HepG2 (cell line): Measurements from ENCODE around the gene BCAS3. TPM values are rescaled to one million over a fixed set of nuclear protein-coding genes. Genes with fewer than 3 reads are reported as not detected.
A peak's percentile ranks its signal among the peaks of the same experiment; 100 is the strongest.

Source experiments
- ARNT2 ChIP-seq: sonication (generic); formaldehyde crosslinking; IDR thresholded peaks from 2 replicates; pipeline ENCODE4 v1.8.0; 2022; ENCODE audit warnings: mild to moderate bottlenecking, low read depth, missing genetic modification reagents, moderate library complexity
- ARNTL ChIP-seq: sonication (generic); formaldehyde crosslinking; IDR thresholded peaks from 2 replicates; pipeline ENCODE4 v1.4.0; 2020; ENCODE audit warnings: mild to moderate bottlenecking, missing genetic modification reagents
- CBFB ChIP-seq: sonication (generic); formaldehyde crosslinking; IDR thresholded peaks from 2 replicates; pipeline ENCODE4 v1.4.0; 2020; ENCODE audit warnings: missing genetic modification reagents
- CC2D1A ChIP-seq: sonication (generic); formaldehyde crosslinking; IDR thresholded peaks from 2 replicates; pipeline ENCODE4 v1.8.1; 2023; ENCODE audit warnings: mild to moderate bottlenecking, missing genetic modification reagents
- FOSL2 ChIP-seq: sonication (generic); formaldehyde crosslinking; IDR thresholded peaks from 2 replicates; pipeline ENCODE4 v1.4.0; 2020; ENCODE audit warnings: missing genetic modification reagents
- FOXA3 ChIP-seq: IDR thresholded peaks from 2 replicates; pipeline ENCODE4 v1.6.1; 2016; ENCODE audit warnings: missing genetic modification reagents, missing compliant biosample characterization
- HOXA3 ChIP-seq: sonication (generic); formaldehyde crosslinking; IDR thresholded peaks from 2 replicates; pipeline ENCODE4 v1.5.0; 2020; ENCODE audit warnings: missing genetic modification reagents
- HOXA5 ChIP-seq: sonication (generic); formaldehyde crosslinking; IDR thresholded peaks from 2 replicates; pipeline ENCODE4 v1.4.0; 2020; ENCODE audit warnings: missing genetic modification reagents
- IRF9 ChIP-seq: sonication (generic); formaldehyde crosslinking; IDR thresholded peaks from 2 replicates; pipeline ENCODE4 v1.8.0; 2022; ENCODE audit warnings: missing genetic modification reagents, mild to moderate bottlenecking, borderline replicate concordance
- NPAS2 ChIP-seq: sonication (generic); formaldehyde crosslinking; IDR thresholded peaks from 2 replicates; pipeline ENCODE4 v1.8.0; 2022; ENCODE audit warnings: mild to moderate bottlenecking, missing genetic modification reagents, borderline replicate concordance
- SIX1 ChIP-seq: sonication (generic); formaldehyde crosslinking; IDR thresholded peaks from 2 replicates; pipeline ENCODE4 v1.4.0; 2020; ENCODE audit warnings: missing genetic modification reagents, borderline replicate concordance
- ZNF281 ChIP-seq: sonication (generic); formaldehyde crosslinking; IDR thresholded peaks from 2 replicates; pipeline ENCODE4 v1.4.0; 2020; ENCODE audit warnings: missing genetic modification reagents, borderline replicate concordance
- ZNF292 ChIP-seq: sonication (generic); formaldehyde crosslinking; IDR thresholded peaks from 2 replicates; pipeline ENCODE4 v1.8.1; 2022; ENCODE audit warnings: mild to moderate bottlenecking, low read depth, missing genetic modification reagents, borderline replicate concordance
- ZNF451 ChIP-seq: sonication (generic); formaldehyde crosslinking; IDR thresholded peaks from 2 replicates; pipeline ENCODE4 v1.5.0; 2020; ENCODE audit warnings: mild to moderate bottlenecking, missing genetic modification reagents
- ZNF501 ChIP-seq: sonication (generic); formaldehyde crosslinking; IDR thresholded peaks from 2 replicates; pipeline ENCODE4 v1.5.1; 2020; ENCODE audit warnings: mild to moderate bottlenecking, moderate library complexity, missing genetic modification reagents
- ZNF503 ChIP-seq: sonication (generic); formaldehyde crosslinking; IDR thresholded peaks from 2 replicates; pipeline ENCODE4 v1.4.0; 2020; ENCODE audit warnings: missing genetic modification reagents
- ZNF543 ChIP-seq: sonication (generic); formaldehyde crosslinking; IDR thresholded peaks from 2 replicates; pipeline ENCODE4 v1.4.0; 2020; ENCODE audit warnings: mild to moderate bottlenecking, missing genetic modification reagents
- ZNF644 ChIP-seq: IDR thresholded peaks from 2 replicates; pipeline ENCODE4 v1.6.1; 2016; ENCODE audit warnings: low read depth
- ZNF687 ChIP-seq: sonication (generic); formaldehyde crosslinking; IDR thresholded peaks from 2 replicates; pipeline ENCODE4 v1.5.1; 2020; ENCODE audit warnings: mild to moderate bottlenecking, missing genetic modification reagents, moderate library complexity
- polyA plus RNA-seq, 8 experiments: library from polyadenylated mRNA; depleted of rRNA in 3 of 8; stranded (reverse) in 7 of 8; unstranded in 1 of 8; fragments of >200 nt; fragmentation: Illumina TruSeq in 4 of 8; extraction: Trizol in 4 of 8; gene quantifications; 2 replicates each; pipeline versions ENCODE4 v1.2.1 to v1.2.3, GENCODE V29; 2011 to 2016; ENCODE audit warnings: low read depth in 4 of 8, missing spikeins in 1 of 8, mixed read lengths in 1 of 8; ENCODE audit not compliant: insufficient read depth in 1 of 8
- total RNA-seq, 5 experiments: library from RNA; depleted of rRNA; stranded (reverse); fragments of >200 nt; fragmentation: Illumina TruSeq; extraction: Trizol; gene quantifications; 2 replicates each; pipeline ENCODE4 v1.2.3, GENCODE V29; 2016; ENCODE audit warnings: low read depth in 1 of 5

Gene BCAS3
- total and polyA plus RNA-seq, 2 of the 13 experiments (the other 11 are each of a cell fraction or from before 2014, with no cell fraction given) = 10.7 to 11.2 TPM

GRCh38 chr17:61328351-61328750 lies 650.7 kb downstream of the BCAS3 start (continued):
- TF ChIP-seq CBFB (CRISPR knock-in tag) (no peak), ZNF451 (CRISPR knock-in tag) (no peak), HOXA3 (CRISPR knock-in tag) (no peak), NPAS2 (CRISPR knock-in tag) (no peak), ZNF687 (peak; percentile 38), ZNF292 (CRISPR knock-in tag) (no peak), ARNTL (no peak), FOXA3 (0 out of 2 replicates have a peak, but pooled peaks have one; percentile 22), IRF9 (CRISPR knock-in tag) (no peak), ZNF543 (no peak), ARNT2 (no peak), ZNF644 (CRISPR knock-in tag) (no peak), FOSL2 (CRISPR knock-in tag) (0 out of 2 replicates have a peak, but pooled peaks have one; percentile 7), ZNF501 (CRISPR knock-in tag) (0 out of 2 replicates have a peak, but pooled peaks have one; percentile 35), HOXA5 (CRISPR knock-in tag) (no peak), CC2D1A (no peak), ZNF281 (CRISPR knock-in tag) (no peak), ZNF503 (no peak), SIX1 (no peak)
